SK-N-SH (cell line): ENCODE data around the gene TJP2. TPM values are rescaled to one million over a fixed set of nuclear protein-coding genes. Genes with fewer than 3 reads are reported as not detected.

Experiments
- CTCF ChIA-PET: fragments of 300-600, 350-600 bp; formaldehyde crosslinking; extraction: SDS; loops from one replicate; lab custom pipeline; 2021; lab: Yijun Ruan, JAX
- POLR2A ChIA-PET: fragments of 350-600 bp; sonication (Branson Sonifier 250); formaldehyde crosslinking; extraction: SDS; loops from one replicate; lab custom pipeline; 2020; ENCODE audit warnings: antibody characterized with exemption, inconsistent platforms; lab: Yijun Ruan, JAX
- DNase-seq: peaks from one replicate; pipeline ENCODE4 v3.0.0; 2012
- H2AFZ ChIP-seq: fragments of 200-600 bp; sonication (generic); 2 replicates; pipeline ENCODE4 v1.8.1; 2016; ENCODE audit warnings: antibody characterized with exemption, mild to moderate bottlenecking, low read depth
- H3F3A ChIP-seq: fragments of 200-600 bp; sonication (generic); replicated peaks from 2 replicates; pipeline ENCODE3; 2016; ENCODE audit warnings: antibody characterized with exemption, mild to moderate bottlenecking; ENCODE audit not compliant: insufficient read depth
- H3K27ac ChIP-seq, 2 experiments: fragments of 200-500 bp in 1 of 2; fragments of 200-600 bp in 1 of 2; sonication (Bioruptor generic) in 1 of 2; sonication (generic), shearing (Covaris generic) in 1 of 2; 2 replicates each; pipeline versions ENCODE4 v1.5.1 to v1.6.1; 2014 to 2016; ENCODE audit warnings: low read depth in 2 of 2, inconsistent platforms in 1 of 2, low read length in 1 of 2, mild to moderate bottlenecking in 1 of 2, mixed read lengths in 1 of 2
- H3K27me3 ChIP-seq: fragments of 200-600 bp; sonication (generic), shearing (Covaris generic); 2 replicates; pipeline ENCODE4 v1.6.1; 2016; ENCODE audit warnings: mixed run types; ENCODE audit not compliant: insufficient read depth
- H3K36me3 ChIP-seq, 2 experiments: fragments of 200-500 bp in 1 of 2; fragments of 200-600 bp in 1 of 2; sonication (Bioruptor generic) in 1 of 2; sonication (generic) in 1 of 2; replicated peaks in 1 of 2; 2 replicates each; pipeline versions ENCODE3 to v1.5.1; 2014 to 2016; ENCODE audit warnings: low read length in 1 of 2, mild to moderate bottlenecking in 1 of 2; ENCODE audit not compliant: insufficient read depth in 2 of 2, control insufficient read depth in 1 of 2
- H3K4me1 ChIP-seq, 2 experiments: fragments of 200-500 bp in 1 of 2; fragments of 200-600 bp in 1 of 2; sonication (Bioruptor generic) in 1 of 2; sonication (generic), shearing (Covaris generic) in 1 of 2; 2 replicates each; pipeline versions ENCODE4 v1.5.1 to v1.6.1; 2014 to 2016; ENCODE audit warnings: low read depth in 1 of 2, low read length in 1 of 2, mixed run types in 1 of 2; ENCODE audit not compliant: insufficient read depth in 2 of 2, control insufficient read depth in 1 of 2
- H3K4me2 ChIP-seq: fragments of 200-600 bp; sonication (generic), shearing (Covaris generic); 2 replicates; pipeline ENCODE4 v1.6.1; 2017; ENCODE audit warnings: mixed run types
- H3K4me3 ChIP-seq, 2 experiments: fragments of 200-500 bp in 1 of 2; fragments of 200-600 bp in 1 of 2; sonication (Bioruptor generic) in 1 of 2; sonication (generic), shearing (Covaris generic) in 1 of 2; 2 replicates each; pipeline versions ENCODE4 v1.5.1 to v1.8.1; 2014 to 2016; ENCODE audit warnings: low read depth in 2 of 2, inconsistent platforms in 1 of 2, low read length in 1 of 2, mild to moderate bottlenecking in 1 of 2, mixed read lengths in 1 of 2, moderate library complexity in 1 of 2
- H3K79me2 ChIP-seq: fragments of 200-600 bp; sonication (generic); 2 replicates; pipeline ENCODE4 v1.8.1; 2017; ENCODE audit warnings: mild to moderate bottlenecking; ENCODE audit not compliant: insufficient read depth
- H3K9ac ChIP-seq: fragments of 200-600 bp; sonication (generic); 2 replicates; pipeline ENCODE4 v1.6.1; 2017; ENCODE audit warnings: mixed run types
- H3K9me2 ChIP-seq: fragments of 200-600 bp; sonication (generic); 2 replicates; pipeline ENCODE4 v1.6.1; 2017; ENCODE audit warnings: mixed run types
- H3K9me3 ChIP-seq: fragments of 200-600 bp; sonication (generic); 2 replicates; pipeline ENCODE4 v1.6.1; 2017; ENCODE audit warnings: mixed run types, mild to moderate bottlenecking, moderate library complexity
- H4K20me1 ChIP-seq: fragments of 200-600 bp; sonication (generic); 2 replicates; pipeline ENCODE4 v1.6.1; 2017; ENCODE audit warnings: mild to moderate bottlenecking, mixed run types; ENCODE audit not compliant: insufficient read depth
- EP300 ChIP-seq, 2 experiments: IDR thresholded peaks; 2 replicates each; pipeline versions ENCODE4 v1.4.0 to v1.6.1; 2012; ENCODE audit warnings: borderline replicate concordance in 1 of 2, low read depth in 1 of 2, low read length in 1 of 2
- FOXM1 ChIP-seq: IDR thresholded peaks from 2 replicates; pipeline ENCODE4 v1.4.0; 2012; ENCODE audit warnings: low read depth, mild to moderate bottlenecking
- GATA2 ChIP-seq: sonication (generic); formaldehyde crosslinking; IDR thresholded peaks from 2 replicates; pipeline ENCODE4 v1.5.0; 2020; ENCODE audit warnings: mild to moderate bottlenecking, missing genetic modification reagents
- MEF2A ChIP-seq: IDR thresholded peaks from 2 replicates; pipeline ENCODE4 v1.4.0; 2012; ENCODE audit warnings: low read depth, borderline replicate concordance
- PBX3 ChIP-seq: IDR thresholded peaks from 2 replicates; pipeline ENCODE4; 2012
- POLR2AphosphoS5 ChIP-seq: IDR thresholded peaks from 2 replicates; pipeline ENCODE4 v1.6.1; 2012; ENCODE audit warnings: low read depth, low read length
- TCF12 ChIP-seq: IDR thresholded peaks from 2 replicates; pipeline ENCODE4 v1.4.0; 2012
- TEAD4 ChIP-seq: IDR thresholded peaks from 2 replicates; pipeline ENCODE4 v1.4.0; 2012; ENCODE audit warnings: mild to moderate bottlenecking, borderline replicate concordance; ENCODE audit not compliant: insufficient read depth
- WGBS: methylation state at CpG from one replicate; pipeline ENCODE4 v1.1.6; 2017; ENCODE audit warnings: low lambda C conversion rate; 5-methylcytosine and 5-hydroxymethylcytosine counted together
- polyA plus RNA-seq, 3 experiments: library from polyadenylated mRNA; depleted of rRNA; stranded (reverse); fragments of >200 nt; gene quantifications; 2 replicates each; pipeline ENCODE4 v1.2.3, GENCODE V29; 2012

Gene TJP2
- polyA plus RNA-seq, 1 of the 3 experiments (the other 2 are of a cell fraction): 17.7 TPM

GRCh38 chr9:69181908-69182353, 7.9 kb downstream of the TJP2 start (continued):
- TF ChIP-seq PBX3 (peak; percentile 84), POLR2AphosphoS5 (peak; percentile 77; the same call in 1 of the 2 replicates), EP300 (IDR thresholded peaks at IDR 0.05; ENCODE audit: borderline replicate concordance in 1 of 2, low read depth in 1 of 2, low read length in 1 of 2) (peak; percentile 20 to 34; a peak in 2 of 4 replicates), TEAD4 (peak; percentile 42; the same call in 1 of the 2 replicates)

GRCh38 chr9:69184266-69184665, 10.2 kb downstream of the TJP2 start:
- no peaks in the 10 kb centered on the region for H4K20me1 ChIP-seq
- no peak overlapping the region for H3K4me2 ChIP-seq
- H2AFZ ChIP-seq: no peak overlapping the region
- TF ChIP-seq FOXM1 (no peak), TCF12 (peak; percentile 49; the same call in 1 of the 2 replicates)
- H3F3A ChIP-seq: peaks cover 15% of the 10 kb centered on the region
- WGBS: 93% methylated on average over 5 of the region's 5 CpGs
- ChIA-PET CTCF (interaction anchor here (1.0 to 5.5 kb wide), 4 partner anchors 8 to 129 kb away, joined by 3 to 32 read pairs (median 6); no protein-coding TSS in a partner anchor), POLR2A (no interaction called here)
- no peaks in the 10 kb centered on the region for H3K9me2 ChIP-seq
- no peaks in the 10 kb centered on the region for H3K27me3 ChIP-seq
- peaks cover 9 to 34% of the 10 kb centered on the region in 2 experiments for H3K4me1 ChIP-seq
- no peak overlapping the region for H3K9ac ChIP-seq
- no peak overlapping the region for H3K4me3 ChIP-seq
- no peaks in the 10 kb centered on the region for H3K36me3 ChIP-seq
- H3K27ac ChIP-seq: no peak overlapping the region
- no peaks in the 10 kb centered on the region for H3K9me3 ChIP-seq
- DNase-seq: no peak
- peaks cover 77% of the 10 kb centered on the region for H3K79me2 ChIP-seq

GRCh38 chr9:69186841-69187611, 12.9 kb downstream of the TJP2 start:
- POLR2A ChIA-PET: no interaction called here
- Histone ChIP-seq H3K4me1 (peaks cover 3 to 16% of the 10 kb centered on the region in 2 experiments; a peak in 3 of 4 replicates), H2AFZ (no peak overlapping the region), H3F3A (no peaks in the 10 kb centered on the region), H3K36me3 (no peaks in the 10 kb centered on the region), H3K4me2 (peak overlapping the region; percentile 28; the same call in 1 of the 2 replicates), H3K9ac (no peak overlapping the region), H3K4me3 (no peak overlapping the region), H3K9me2 (no peaks in the 10 kb centered on the region), H3K27ac (peak overlapping the region; percentile 18 to 50; a peak in 3 of 4 replicates), H4K20me1 (no peaks in the 10 kb centered on the region), H3K79me2 (peaks cover 75% of the 10 kb centered on the region), H3K27me3 (no peaks in the 10 kb centered on the region), H3K9me3 (no peaks in the 10 kb centered on the region)
- no peak for DNase-seq
- WGBS: 61% methylated on average over 7 of the region's 7 CpGs
- TF ChIP-seq GATA2 (CRISPR knock-in tag): no peak
- 0 out of 2 replicates have a peak, but pooled peaks have one; percentile 34 for TF ChIP-seq MEF2A
- CTCF ChIA-PET: interaction anchor here (1.3 to 5.5 kb wide), 5 partner anchors 9 to 151 kb away, joined by 3 to 32 read pairs (median 6); partner anchors contain the start of gene FXN
